Endometrial microvascular endothelial cells (primary cell): ENCODE results near the gene ZMIZ1. TPM values are rescaled to one million over a fixed set of nuclear protein-coding genes. Genes with fewer than 3 reads are reported as not detected.

Source experiments
- in situ Hi-C: cut with HindIII; loops from 2 replicates; pipeline ENCODE4 v1.10.0; 2017; ENCODE audit warnings: low sequenced_read_pairs, low pct_unique_long_range_greater_than_20kb; ENCODE audit errors: inconsistent ontology term
- total RNA-seq: library from RNA; depleted of rRNA; stranded (reverse); fragments of >200 nt; gene quantifications from one replicate; pipeline ENCODE4 v1.2.3, GENCODE V29; 2015; ENCODE audit errors: inconsistent ontology term

ZMIZ1 gene
- total RNA-seq, 1 donor from 2014 or later, result 19.5 TPM

DNA sequence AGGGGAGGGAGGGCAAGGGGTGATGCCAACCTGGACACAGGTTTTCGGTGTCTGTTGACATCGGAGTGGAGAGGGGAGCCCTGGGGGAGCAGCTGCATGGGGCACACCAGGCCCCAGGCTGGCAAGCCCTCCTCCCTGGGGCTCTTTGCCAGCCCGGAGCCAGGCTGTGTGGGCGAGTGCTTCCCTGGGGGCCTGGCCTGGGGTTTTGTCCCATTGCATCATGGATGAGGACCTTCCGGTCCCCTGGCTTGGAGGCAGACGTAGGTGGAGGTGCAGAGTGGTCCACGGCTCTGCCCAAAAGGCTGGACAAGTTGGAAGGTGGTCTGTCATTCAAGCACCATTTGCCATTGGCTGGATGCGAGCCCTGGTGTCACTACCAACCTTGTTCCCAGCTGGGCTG is 34.8 kb downstream of the ZMIZ1 start:
- in situ Hi-C loops, result no loop called here

GRCh38 chr10:79105150-79105739 is 36.5 kb downstream of the ZMIZ1 start:
- in situ Hi-C loops, result no loop called here

GRCh38 chr10:79105818-79106217 is 37.1 kb downstream of the ZMIZ1 start:
- in situ Hi-C loops, result no loop called here

- in situ Hi-C loops, result no loop called here
These were observed 37.7 kb downstream of the ZMIZ1 start for GRCh38 chr10:79106256-79107050.

GRCh38 chr10:79107736-79108264 is 39.0 kb downstream of the ZMIZ1 start:
- in situ Hi-C loops, result no loop called here

- in situ Hi-C loops, result no loop called here
These were observed 40.0 kb downstream of the ZMIZ1 start for GRCh38 chr10:79108728-79109127.

- in situ Hi-C loops, result no loop called here
These were observed 42.7 kb downstream of the ZMIZ1 start for GRCh38 chr10:79111427-79111826.

- in situ Hi-C loops, result no loop called here
These were observed 43.3 kb downstream of the ZMIZ1 start for GRCh38 chr10:79111846-79112614.

- in situ Hi-C loops, result no loop called here
These were observed 44.2 kb downstream of the ZMIZ1 start for GRCh38 chr10:79112881-79113431.

DNA sequence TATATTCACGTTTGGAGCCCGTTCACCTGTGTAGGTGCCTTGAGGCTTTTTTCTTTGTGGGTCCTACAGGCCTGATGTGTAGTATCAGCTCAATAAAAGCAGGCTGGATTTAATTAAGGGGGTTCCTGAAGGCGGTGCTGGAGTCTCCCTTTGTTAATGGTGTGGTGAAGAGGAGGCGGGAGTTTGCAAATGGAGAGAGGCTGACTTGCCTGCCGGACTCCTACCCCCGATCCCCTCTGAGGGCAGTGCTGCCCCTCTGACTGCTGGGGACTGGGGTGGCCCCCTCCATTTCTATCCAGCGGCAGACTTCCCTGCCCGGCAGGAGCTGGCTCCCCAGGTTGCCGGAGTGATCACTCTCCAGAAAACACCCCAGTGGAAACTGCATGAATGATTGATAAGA is 45.1 kb downstream of the ZMIZ1 start:
- in situ Hi-C loops, result no loop called here

- in situ Hi-C loops, result no loop called here
These were observed 46.5 kb downstream of the ZMIZ1 start for GRCh38 chr10:79115302-79115701.

DNA sequence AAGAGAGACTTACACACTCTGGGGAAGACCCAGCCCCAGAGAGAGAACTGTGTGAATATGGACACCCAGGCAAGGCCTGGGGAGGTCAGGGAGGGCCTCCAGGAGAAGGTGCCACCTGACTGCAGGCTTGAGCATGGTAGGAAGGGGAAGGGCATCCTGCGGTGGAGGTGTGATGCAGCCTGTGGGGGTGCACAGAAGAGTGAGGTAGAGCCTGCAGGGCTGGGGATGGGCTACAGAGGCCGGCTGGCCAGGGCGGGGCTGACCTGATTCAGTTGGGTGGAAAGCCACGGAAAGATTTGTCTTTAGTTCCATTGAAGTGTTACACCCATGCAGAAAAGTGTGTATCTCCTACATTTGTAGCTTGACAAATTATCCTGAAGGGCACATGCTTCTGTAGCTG is 47.6 kb downstream of the ZMIZ1 start:
- in situ Hi-C loops, result no loop called here

GRCh38 chr10:79116801-79117723 is 48.3 kb downstream of the ZMIZ1 start:
- in situ Hi-C loops, result no loop called here

DNA sequence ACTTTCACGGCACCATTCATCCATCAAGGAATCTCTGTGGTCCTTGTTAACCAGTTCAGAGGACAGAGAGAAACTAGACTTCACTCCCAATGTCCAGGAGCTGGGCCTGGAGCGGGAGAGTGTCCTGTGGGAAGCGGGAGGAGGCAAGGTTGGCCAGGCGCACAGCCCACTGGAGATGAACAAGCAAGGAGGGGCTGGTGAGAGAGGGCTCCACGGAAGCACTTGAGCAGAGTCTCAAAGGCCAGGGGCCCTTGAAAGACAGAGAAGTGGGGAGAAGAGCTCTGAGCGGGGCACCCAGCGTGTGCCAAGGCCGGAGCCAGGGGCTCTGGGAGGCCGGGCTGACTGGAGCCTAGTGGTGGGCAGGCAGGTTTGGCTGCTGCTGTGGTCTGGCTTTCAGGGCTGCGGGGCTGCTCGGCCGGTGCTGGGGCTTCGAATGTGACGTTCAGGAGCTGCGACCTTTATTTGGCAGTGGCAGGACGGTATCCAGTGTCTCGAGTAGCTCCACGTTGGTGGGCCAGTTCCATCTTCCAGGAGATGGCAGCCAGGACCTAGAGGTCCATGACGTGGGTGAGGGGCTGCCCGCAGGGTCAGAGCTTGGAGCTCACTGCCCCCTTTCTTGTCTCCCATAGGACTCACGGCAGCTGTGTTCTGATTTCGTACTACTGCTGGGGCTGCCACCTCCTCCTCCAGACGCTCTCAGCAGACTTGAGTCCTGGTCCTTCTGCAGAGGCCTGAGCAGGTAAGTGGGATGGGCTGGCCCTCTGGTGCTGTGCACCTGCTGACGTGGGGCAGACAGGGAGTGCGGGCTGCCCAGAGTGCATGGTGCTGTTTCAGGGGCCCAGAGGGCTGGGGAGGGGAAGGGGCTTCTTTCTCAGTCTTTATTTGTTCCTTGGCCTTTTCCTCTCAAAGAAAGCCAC is 49.8 kb downstream of the ZMIZ1 start:
- in situ Hi-C loops, result no loop called here

- in situ Hi-C loops, result no loop called here
These were observed 50.5 kb downstream of the ZMIZ1 start for GRCh38 chr10:79119306-79119705.

GRCh38 chr10:79123547-79123963 is 54.8 kb downstream of the ZMIZ1 start:
- in situ Hi-C loops, result no loop called here

GRCh38 chr10:79124066-79124465 is 55.3 kb downstream of the ZMIZ1 start:
- in situ Hi-C loops, result no loop called here
